HK-2 (cell line): ENCODE results near the gene TDRD6.
"Not testable (repeated sequence)": the region's sequence is repeated elsewhere in the genome, so short reads cannot be mapped to it uniquely, and the experiment has no call there.

ENCODE experiments used
- DNase-seq: peaks from one replicate; pipeline ENCODE4 v3.0.0-alpha.2; 2018; ENCODE audit not compliant: unreplicated experiment

The TDRD6 gene

GRCh38 chr6:46743425-46744158 is 55.9 kb downstream of the TDRD6 start:
- DNase-seq: no peak

GRCh38 chr6:46744159-46744725 is 56.6 kb downstream of the TDRD6 start:
- DNase-seq: not testable (repeated sequence)

GRCh38 chr6:46745973-46746372 is 58.3 kb downstream of the TDRD6 start:
- DNase-seq: no peak

- no peak for DNase-seq
Measured at GRCh38 chr6:46746696-46747095, 59.0 kb downstream of the TDRD6 start, which contains the start of gene ANKRD66. Gene ANKRD66, plus strand, starts transcription at chr6:46746933. Its CDS starts 5,016 bp downstream, at chr6:46751949.

GRCh38 chr6:46748940-46749503 is 61.3 kb downstream of the TDRD6 start:
- no peak for DNase-seq

GRCh38 chr6:46749731-46750130 is 62.0 kb downstream of the TDRD6 start:
- no peak for DNase-seq

GRCh38 chr6:46751658-46752057 is 64.0 kb downstream of the TDRD6 start:
- DNase-seq: no peak
